Activated CD8-positive, alpha-beta T cell treated with anti-CD3 and anti-CD28 coated beads, Interleukin-2, amount 10 ng/mL, durations not matched to agents 7 days and 5 days (primary cell): ENCODE data around the gene TEAD4. TPM values are rescaled to one million over a fixed set of nuclear protein-coding genes. Genes with fewer than 3 reads are reported as not detected.

Source experiments
- ATAC-seq: fragments of 150-1000 bp; cut with Tn5 transposase; one replicate; pipeline ENCODE4 v1.10.0; 2021; ENCODE audit warnings: moderate library complexity
- CTCF ChIA-PET: fragments of 350-600 bp; sonication (Branson Sonifier 250); formaldehyde crosslinking; loops from one replicate; lab custom pipeline; 2021; ENCODE audit warnings: antibody characterized with exemption; lab: Charles Lee
- POLR2A ChIA-PET: fragments of 350-600 bp; sonication (Branson Sonifier 250); formaldehyde crosslinking; loops from one replicate; lab custom pipeline; 2021; ENCODE audit warnings: antibody characterized with exemption; lab: Charles Lee
- DNase-seq: peaks from one replicate; pipeline ENCODE4 v3.0.0-alpha.2; 2020
- H3K27ac Mint-ChIP-seq: one replicate; pipeline ENCODE4 v1.8.0; 2021; ENCODE audit warnings: mild to moderate bottlenecking, mixed read lengths
- H3K27me3 Mint-ChIP-seq: one replicate; pipeline ENCODE4 v1.8.0; 2021; ENCODE audit warnings: low read depth, mixed read lengths
- H3K36me3 Mint-ChIP-seq: one replicate; pipeline ENCODE4 v1.8.0; 2021; ENCODE audit warnings: low read depth, mixed read lengths
- H3K4me1 Mint-ChIP-seq: one replicate; pipeline ENCODE4 v1.8.0; 2021; ENCODE audit warnings: low read depth, mixed read lengths
- H3K4me3 Mint-ChIP-seq: one replicate; pipeline ENCODE4 v1.8.0; 2021; ENCODE audit warnings: mild to moderate bottlenecking, mixed read lengths
- H3K9me3 Mint-ChIP-seq: one replicate; pipeline ENCODE4 v1.8.0; 2022; ENCODE audit warnings: mixed read lengths; ENCODE audit not compliant: insufficient read depth
- total RNA-seq, 2 experiments: library from RNA; stranded (reverse); gene quantifications; one replicate each; pipeline ENCODE4 v1.2.3, GENCODE V29; 2021

Gene TEAD4
- total RNA-seq, 2 experiments from 2014 or later, result 0.34 to 0.44 TPM

GRCh38 chr12:3035815-3036702 is 76.9 kb downstream of the TEAD4 start:
- no peaks in the 10 kb centered on the region for H3K27me3 Mint-ChIP-seq
- no peaks in the 10 kb centered on the region for H3K36me3 Mint-ChIP-seq
- H3K27ac Mint-ChIP-seq, result no peak overlapping the region
- ChIA-PET POLR2A (no interaction called here), CTCF (no interaction called here)
- no peak overlapping the region for H3K4me3 Mint-ChIP-seq
- ATAC-seq (no peak), DNase-seq (no peak)
- no peaks in the 10 kb centered on the region for H3K4me1 Mint-ChIP-seq
- H3K9me3 Mint-ChIP-seq, result no peaks in the 10 kb centered on the region

- no peaks in the 10 kb centered on the region for H3K4me1 Mint-ChIP-seq
- ChIA-PET CTCF (no interaction called here), POLR2A (no interaction called here)
- H3K36me3 Mint-ChIP-seq, result no peaks in the 10 kb centered on the region
- no peaks in the 10 kb centered on the region for H3K27me3 Mint-ChIP-seq
- no peak overlapping the region for H3K27ac Mint-ChIP-seq
- ATAC-seq (no peak), DNase-seq (no peak)
- no peak overlapping the region for H3K4me3 Mint-ChIP-seq
- no peaks in the 10 kb centered on the region for H3K9me3 Mint-ChIP-seq
Observed at GRCh38 chr12:3036901-3037600, 77.9 kb downstream of the TEAD4 start.

GRCh38 chr12:3038166-3038565 is 79.0 kb downstream of the TEAD4 start:
- no peaks in the 10 kb centered on the region for H3K36me3 Mint-ChIP-seq
- ATAC-seq (no peak), DNase-seq (no peak)
- CTCF ChIA-PET, result no interaction called here
- POLR2A ChIA-PET, result no interaction called here
- no peak overlapping the region for H3K27ac Mint-ChIP-seq
- no peak overlapping the region for H3K4me3 Mint-ChIP-seq
- H3K27me3 Mint-ChIP-seq, result peaks cover under 1% of the 10 kb centered on the region
- no peaks in the 10 kb centered on the region for H3K9me3 Mint-ChIP-seq
- no peaks in the 10 kb centered on the region for H3K4me1 Mint-ChIP-seq

- POLR2A ChIA-PET, result interaction anchor here (0.7 kb wide), 1 partner anchor 66 kb away, joined by 3 read pairs; no protein-coding TSS in a partner anchor
- no peaks in the 10 kb centered on the region for H3K9me3 Mint-ChIP-seq
- H3K36me3 Mint-ChIP-seq, result no peaks in the 10 kb centered on the region
- no peak overlapping the region for H3K27ac Mint-ChIP-seq
- no peak for ATAC-seq
- no peak for DNase-seq
- peaks cover 6% of the 10 kb centered on the region for H3K27me3 Mint-ChIP-seq
- no peaks in the 10 kb centered on the region for H3K4me1 Mint-ChIP-seq
- CTCF ChIA-PET, result no interaction called here
- no peak overlapping the region for H3K4me3 Mint-ChIP-seq
Observed at GRCh38 chr12:3038926-3039510, 79.8 kb downstream of the TEAD4 start.

GRCh38 chr12:3040026-3040656 is 80.9 kb downstream of the TEAD4 start:
- Mint-ChIP-seq H3K27ac (no peak overlapping the region), H3K4me3 (no peak overlapping the region), H3K27me3 (peaks cover 7% of the 10 kb centered on the region), H3K36me3 (no peaks in the 10 kb centered on the region), H3K4me1 (no peaks in the 10 kb centered on the region), H3K9me3 (no peaks in the 10 kb centered on the region)
- DNase-seq (no peak), ATAC-seq (no peak)
- ChIA-PET CTCF (no interaction called here), POLR2A (no interaction called here)

- no peak for ATAC-seq
- no peaks in the 10 kb centered on the region for H3K4me1 Mint-ChIP-seq
Observed at GRCh38 chr12:3040663-3041544, 81.7 kb downstream of the TEAD4 start.

GRCh38 chr12:3041558-3042164 is 82.5 kb downstream of the TEAD4 start:
- peaks cover 7% of the 10 kb centered on the region for H3K27me3 Mint-ChIP-seq
- DNase-seq (peak; percentile 75), ATAC-seq (peak; percentile 88)
- H3K36me3 Mint-ChIP-seq, result no peaks in the 10 kb centered on the region
- H3K4me3 Mint-ChIP-seq, result no peak overlapping the region
- ChIA-PET POLR2A (interaction anchor here (0.5 kb wide), 1 partner anchor 15 kb away, joined by 3 read pairs; no protein-coding TSS in a partner anchor), CTCF (interaction anchor here (0.6 to 1.4 kb wide), 8 partner anchors 8 to 234 kb away, joined by 3 to 8 read pairs (median 4); no protein-coding TSS in a partner anchor)
- H3K4me1 Mint-ChIP-seq, result no peaks in the 10 kb centered on the region
- H3K9me3 Mint-ChIP-seq, result no peaks in the 10 kb centered on the region
- H3K27ac Mint-ChIP-seq, result no peak overlapping the region

More at GRCh38 chr12:3040663-3041544, 81.7 kb downstream of the TEAD4 start:
- Mint-ChIP-seq H3K9me3 (no peaks in the 10 kb centered on the region), H3K4me3 (no peak overlapping the region), H3K27me3 (peaks cover 7% of the 10 kb centered on the region), H3K27ac (no peak overlapping the region), H3K36me3 (no peaks in the 10 kb centered on the region)
- no peak for DNase-seq
- CTCF ChIA-PET, result interaction anchor here (1.3 kb wide), 1 partner anchor 32 kb away, joined by 5 read pairs; no protein-coding TSS in a partner anchor
- POLR2A ChIA-PET, result interaction anchor here (0.5 kb wide), 1 partner anchor 14 kb away, joined by 3 read pairs; no protein-coding TSS in a partner anchor

- H3K9me3 Mint-ChIP-seq, result no peaks in the 10 kb centered on the region
- H3K4me1 Mint-ChIP-seq, result no peaks in the 10 kb centered on the region
- no peak overlapping the region for H3K4me3 Mint-ChIP-seq
- no peaks in the 10 kb centered on the region for H3K36me3 Mint-ChIP-seq
- ATAC-seq, result no peak
- POLR2A ChIA-PET, result interaction anchor here (0.7 kb wide), 1 partner anchor 215 kb away, joined by 3 read pairs; no protein-coding TSS in a partner anchor
- no peak for DNase-seq
- H3K27me3 Mint-ChIP-seq, result peaks cover 7% of the 10 kb centered on the region
- H3K27ac Mint-ChIP-seq, result no peak overlapping the region
- CTCF ChIA-PET, result interaction anchor here (0.7 to 1.4 kb wide), 7 partner anchors 8 to 233 kb away, joined by 3 to 8 read pairs (median 4); no protein-coding TSS in a partner anchor
Observed at GRCh38 chr12:3042394-3042793, 83.2 kb downstream of the TEAD4 start.

GRCh38 chr12:3042826-3043225 is 83.6 kb downstream of the TEAD4 start:
- Mint-ChIP-seq H3K4me3 (no peak overlapping the region), H3K4me1 (no peaks in the 10 kb centered on the region), H3K27ac (no peak overlapping the region), H3K27me3 (peaks cover 7% of the 10 kb centered on the region), H3K9me3 (no peaks in the 10 kb centered on the region), H3K36me3 (no peaks in the 10 kb centered on the region)
- CTCF ChIA-PET, result interaction anchor here (1.2 to 1.4 kb wide), 4 partner anchors 9 to 233 kb away, joined by 3 to 8 read pairs (median 6); no protein-coding TSS in a partner anchor
- POLR2A ChIA-PET, result interaction anchor here (0.7 kb wide), 1 partner anchor 214 kb away, joined by 3 read pairs; no protein-coding TSS in a partner anchor
- DNase-seq, result no peak
- ATAC-seq, result no peak

GRCh38 chr12:3043406-3043805 is 84.2 kb downstream of the TEAD4 start:
- Mint-ChIP-seq H3K4me3 (no peak overlapping the region), H3K27me3 (peaks cover 7% of the 10 kb centered on the region), H3K4me1 (no peaks in the 10 kb centered on the region), H3K9me3 (no peaks in the 10 kb centered on the region), H3K27ac (no peak overlapping the region), H3K36me3 (no peaks in the 10 kb centered on the region)
- ATAC-seq, result no peak
- CTCF ChIA-PET, result no interaction called here
- no peak for DNase-seq
- POLR2A ChIA-PET, result no interaction called here
